Measurements from ENCODE around the gene CARD10. TPM values are rescaled to one million over a fixed set of nuclear protein-coding genes. Genes with fewer than 3 reads are reported as not detected.

Gene CARD10
- total RNA-seq, 1 donor from 2014 or later, result 12.2 TPM

- DNase-seq, result no peak
Observed at GRCh38 chr22:37502342-37503182, 16.7 kb downstream of the CARD10 start.

GRCh38 chr22:37501610-37502341 is 17.4 kb downstream of the CARD10 start:
- peak; percentile 80 for DNase-seq

- DNase-seq, result no peak
Observed at GRCh38 chr22:37500745-37501609, 18.2 kb downstream of the CARD10 start.

DNA sequence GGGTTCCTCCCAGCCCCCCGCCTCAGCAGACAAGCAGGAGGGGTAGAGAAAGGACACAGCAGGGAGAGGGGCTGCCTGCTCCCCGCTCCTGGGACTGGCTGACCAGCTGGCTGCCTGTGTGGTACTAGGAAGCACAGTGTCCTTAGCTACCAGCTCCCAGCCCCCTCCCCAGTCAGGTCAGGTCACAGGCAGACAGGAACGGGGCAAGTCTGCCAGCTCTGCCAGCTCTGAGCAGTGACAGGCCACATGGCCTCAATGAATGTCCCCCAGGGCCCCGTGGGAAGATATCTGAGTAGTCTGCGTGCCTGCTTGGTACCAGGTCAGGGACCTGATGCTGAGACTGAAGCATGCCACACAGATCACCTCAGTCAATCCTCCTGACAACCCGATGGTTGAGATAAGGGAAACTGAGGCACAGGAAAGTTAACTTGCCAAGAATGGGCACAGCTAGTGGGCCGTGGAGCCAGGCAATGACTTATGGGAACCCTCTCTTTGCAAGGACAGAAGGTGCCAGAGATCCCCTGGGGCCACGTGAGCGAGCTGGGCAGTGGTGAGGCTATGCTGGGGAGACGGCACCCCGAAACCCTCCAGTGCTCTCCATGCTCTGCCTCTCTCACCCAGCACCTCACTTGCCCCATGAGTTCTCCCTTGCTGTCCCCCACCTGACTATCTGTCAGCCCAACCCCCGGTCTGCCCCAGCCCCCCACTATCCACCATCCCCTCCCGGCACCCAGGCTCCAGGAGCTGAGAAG is 19.2 kb downstream of the CARD10 start:
- no peak for DNase-seq

DNA sequence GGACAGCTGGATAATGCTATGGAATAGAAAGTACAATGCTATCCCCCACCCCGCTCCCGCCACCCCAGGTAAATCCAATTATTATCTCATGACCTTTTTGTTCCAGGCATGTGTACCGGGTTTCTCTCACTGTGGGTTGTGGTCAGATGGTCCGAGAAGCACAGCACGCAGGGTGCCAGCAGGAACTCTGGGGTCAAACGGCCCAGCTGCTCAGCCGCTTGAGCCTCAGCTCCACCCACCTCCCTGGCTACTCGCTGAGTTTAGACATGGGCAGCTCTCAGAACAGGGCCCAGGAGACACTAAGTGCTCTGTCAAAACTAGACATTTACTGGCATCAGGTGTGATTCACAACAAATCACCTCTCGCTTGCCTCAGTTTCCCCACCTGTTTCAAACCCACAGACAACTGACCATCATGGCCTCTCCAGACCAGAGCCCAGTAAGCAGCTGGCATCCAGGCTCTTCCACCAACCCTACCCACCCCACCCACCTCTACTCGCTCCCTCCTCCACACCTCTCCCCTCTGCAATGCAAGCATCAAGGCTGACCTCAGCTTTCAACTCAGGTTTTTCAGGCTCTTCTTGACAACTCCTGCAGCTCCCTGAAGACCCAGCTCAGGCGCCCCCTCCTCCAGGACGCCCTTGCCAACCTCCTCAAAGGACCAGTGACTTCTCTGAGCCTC is 20.0 kb downstream of the CARD10 start:
- no peak for DNase-seq

DNA sequence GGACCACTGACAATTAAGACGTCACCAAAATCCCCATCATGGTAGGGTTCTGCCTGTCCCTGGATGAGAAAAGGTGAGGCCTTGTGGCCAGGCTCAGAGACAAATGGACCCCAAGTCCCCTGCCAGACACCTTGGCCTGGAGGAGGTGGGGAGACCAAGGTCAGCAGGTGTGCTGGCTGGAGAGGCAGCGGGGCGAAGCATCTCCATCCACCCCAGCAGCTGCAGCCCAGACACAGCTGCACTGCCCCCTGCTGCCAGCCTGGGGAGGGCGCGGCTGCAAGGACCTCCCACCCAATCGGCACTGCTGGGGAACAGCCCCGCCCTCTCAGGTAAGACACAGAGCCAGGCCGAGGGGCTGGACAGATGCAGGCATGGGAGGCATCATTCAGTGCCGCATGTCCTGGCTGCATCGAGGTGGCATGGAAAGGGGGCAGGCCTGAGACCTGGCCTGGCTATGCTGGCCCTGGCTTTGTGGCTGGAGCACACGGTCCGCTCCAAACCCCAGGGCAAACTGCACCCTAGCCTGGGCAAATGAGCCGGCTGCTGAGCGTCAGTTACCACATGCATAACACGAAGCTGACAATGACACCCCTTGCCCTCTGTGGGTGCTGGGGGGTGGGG is 20.8 kb downstream of the CARD10 start:
- DNase-seq, result no peak

- no peak for DNase-seq
Observed at GRCh38 chr22:37497062-37497599, 22.1 kb downstream of the CARD10 start.

DNA sequence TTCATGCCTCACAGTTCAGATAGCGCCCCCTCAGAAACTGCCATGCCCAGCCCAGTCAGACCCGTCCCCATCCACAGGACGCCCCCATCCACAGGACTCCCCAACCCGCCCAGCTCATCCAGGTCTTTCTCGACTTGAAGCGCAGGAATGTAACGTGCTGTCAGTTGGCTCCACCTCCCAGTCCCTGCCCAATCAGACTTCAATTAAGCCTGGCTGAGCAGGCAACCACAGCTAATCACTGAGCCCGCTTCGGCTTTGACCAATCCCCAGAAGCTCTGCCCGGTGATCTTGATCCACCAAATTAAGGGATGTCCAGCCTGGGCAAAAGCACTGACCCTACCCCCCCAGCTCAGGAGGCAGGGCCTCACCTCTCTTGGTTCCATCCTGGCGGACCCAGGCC is 22.6 kb downstream of the CARD10 start:
- DNase-seq, result no peak

DNA sequence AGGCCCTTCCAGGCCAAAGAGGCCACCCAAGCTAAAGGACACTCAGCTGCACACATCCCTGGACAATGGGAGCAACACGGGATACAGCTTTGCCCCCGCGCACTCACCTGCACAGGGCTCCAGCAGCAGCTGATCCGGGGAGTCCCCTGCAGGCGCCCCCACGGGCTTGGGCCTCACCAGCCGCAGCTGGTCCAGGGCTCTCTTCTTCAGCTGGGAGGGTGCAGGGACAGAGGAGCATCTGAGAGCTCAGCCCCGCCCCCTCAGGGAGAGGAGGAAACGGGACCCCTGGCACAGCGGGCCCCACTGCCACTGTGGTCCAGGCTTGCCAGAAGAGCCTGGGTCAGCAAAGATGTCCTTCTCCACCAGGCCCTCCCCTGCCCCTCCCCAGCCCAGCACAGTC is 25.2 kb downstream of the CARD10 start:
- DNase-seq, result no peak

DNA sequence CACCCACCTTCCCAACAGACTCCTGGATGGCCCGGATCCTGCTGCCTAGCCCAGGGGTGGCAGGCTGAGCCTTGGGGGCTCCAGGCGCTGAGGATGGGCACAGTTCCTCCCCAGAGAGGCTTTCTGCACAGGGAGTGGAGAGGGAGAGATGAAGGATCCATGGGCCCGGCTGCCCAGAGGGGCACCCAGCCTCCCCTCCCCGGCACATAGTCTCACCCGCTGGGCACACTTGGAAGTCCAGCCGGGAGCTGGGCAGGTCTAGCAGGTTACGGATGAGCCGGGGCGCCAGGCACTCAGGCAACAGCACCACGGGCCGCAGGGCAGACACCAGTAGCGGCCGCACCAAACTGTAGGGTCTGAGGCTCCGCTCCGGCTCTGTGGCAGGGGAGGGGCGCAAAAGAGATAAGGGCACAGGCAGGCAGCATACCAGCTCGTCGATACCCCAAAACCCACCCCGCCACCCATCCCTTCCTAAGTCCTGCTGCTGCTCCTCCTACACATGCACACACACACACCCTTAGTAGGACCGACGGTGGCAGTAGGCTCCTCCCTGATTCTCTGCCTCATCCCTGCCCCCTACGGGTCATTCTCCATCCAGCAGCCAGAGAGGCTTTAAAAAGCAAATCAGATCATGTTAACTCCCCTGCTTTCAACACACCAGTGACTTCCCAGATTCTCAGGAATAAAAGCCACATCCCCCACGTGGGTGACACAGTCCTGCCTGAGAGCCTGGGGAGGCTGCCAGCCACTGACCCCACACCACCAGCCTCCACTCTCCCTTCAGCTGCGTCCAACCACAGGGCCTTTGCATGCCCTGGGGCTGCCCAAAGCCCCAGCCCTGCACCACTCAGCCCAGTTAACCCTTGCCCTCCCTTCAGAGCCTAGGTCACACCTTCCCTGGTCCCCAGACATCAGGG is 26.5 kb downstream of the CARD10 start:
- DNase-seq, result no peak

GRCh38 chr22:37491559-37492427 is 27.4 kb downstream of the CARD10 start:
- DNase-seq, result no peak

- no peak for DNase-seq
Observed at GRCh38 chr22:37491106-37491505, 28.1 kb downstream of the CARD10 start.

DNA sequence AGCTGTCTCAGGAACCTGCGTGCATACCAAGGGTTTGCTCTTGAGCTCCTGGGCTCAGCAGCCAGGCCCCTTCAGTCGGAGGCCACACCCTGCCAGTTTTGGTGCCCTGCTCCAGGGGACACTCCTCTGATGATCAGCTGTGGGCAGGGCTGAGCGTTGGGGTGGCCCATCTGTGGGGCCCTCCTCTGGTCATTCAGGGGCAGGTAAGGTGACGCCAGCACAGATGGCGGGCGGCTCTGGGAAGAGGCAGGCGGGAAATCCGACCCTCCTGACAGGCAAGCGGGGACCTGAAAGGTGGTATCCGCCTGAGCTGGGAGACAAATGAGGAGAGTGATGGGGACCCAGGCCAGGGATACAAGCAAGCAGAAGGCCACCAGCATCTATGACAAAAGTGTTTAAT is 29.2 kb downstream of the CARD10 start:
- DNase-seq, result no peak

DNA sequence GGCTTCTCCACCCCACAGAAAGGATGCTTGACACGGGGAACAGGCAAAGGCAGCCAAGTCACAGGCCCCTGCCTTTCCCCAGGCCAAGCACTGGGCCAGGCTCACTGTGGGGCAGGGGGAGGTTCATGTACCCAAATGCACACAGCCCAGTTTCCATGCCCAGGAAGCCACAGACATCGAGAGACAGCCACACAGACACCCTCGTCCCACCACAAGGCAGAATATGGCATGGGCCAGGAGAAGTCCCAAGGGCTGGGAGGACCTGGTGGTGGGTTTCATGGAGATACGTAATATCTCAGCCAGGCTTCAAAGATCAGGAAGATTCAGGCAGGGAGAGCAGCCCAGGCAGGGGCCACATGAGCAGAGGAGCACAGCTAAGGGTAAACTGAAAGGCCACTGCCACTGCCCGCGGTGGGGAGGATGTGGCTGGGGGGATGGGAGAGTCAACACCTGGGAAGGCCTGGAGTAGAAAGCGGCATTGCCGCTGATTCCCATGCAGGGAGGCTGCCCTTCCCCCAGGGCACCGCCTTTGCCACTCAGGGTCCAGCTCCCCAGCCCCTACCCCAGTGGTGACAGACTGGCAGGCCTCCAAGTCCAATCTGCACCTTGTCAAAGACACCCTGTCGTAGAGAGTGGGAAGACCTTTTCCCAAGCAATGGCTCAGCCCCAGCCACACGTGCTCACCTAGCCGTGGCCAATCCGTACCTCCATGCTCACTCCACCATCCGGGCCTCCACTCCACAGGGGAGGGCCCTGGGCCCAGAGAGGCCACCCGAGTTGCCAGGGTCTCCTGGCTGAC is 30.7 kb downstream of the CARD10 start:
- no peak for DNase-seq

- no peak for DNase-seq
Observed at GRCh38 chr22:37487571-37487970, 31.6 kb downstream of the CARD10 start.

GRCh38 chr22:37487129-37487528 is 32.1 kb downstream of the CARD10 start:
- DNase-seq, result no peak

- DNase-seq, result peak; percentile 69
Observed at GRCh38 chr22:37486224-37486845, 32.9 kb downstream of the CARD10 start, which contains the start of gene MFNG. TSS of gene MFNG (minus strand) at chr22:37486384. CDS start at chr22:37486177, 207 bp downstream.
